WI38 (cell line): ENCODE data around the gene ENPP3.

Experiments used
- H3K4me3 ChIP-seq: 2 replicates; pipeline ENCODE4 v1.5.1; 2011; ENCODE audit warnings: low read depth, mild to moderate bottlenecking, control low read depth, low read length
- CTCF ChIP-seq: IDR thresholded peaks from 2 replicates; pipeline ENCODE4 v1.5.1; 2012; ENCODE audit warnings: low read depth, mild to moderate bottlenecking, control low read depth, low read length

ENPP3 gene

GRCh38 chr6:131782764-131783163, 145.7 kb downstream of the ENPP3 start:
- H3K4me3 ChIP-seq, result no peak overlapping the region
- no peak for TF ChIP-seq CTCF

GRCh38 chr6:131784561-131784960, 147.5 kb downstream of the ENPP3 start:
- TF ChIP-seq CTCF, result no peak

GRCh38 chr6:131787079-131787478, 150.0 kb downstream of the ENPP3 start:
- TF ChIP-seq CTCF, result no peak
- no peak overlapping the region for H3K4me3 ChIP-seq

More at GRCh38 chr6:131784561-131784960, 147.5 kb downstream of the ENPP3 start:
- no peak overlapping the region for H3K4me3 ChIP-seq

- H3K4me3 ChIP-seq, result no peak overlapping the region
- 0 out of 2 replicates have a peak, but pooled peaks have one; percentile 35 for TF ChIP-seq CTCF
Observed at GRCh38 chr6:131787766-131788712, 150.9 kb downstream of the ENPP3 start.

- no peak for TF ChIP-seq CTCF
- H3K4me3 ChIP-seq, result no peak overlapping the region
Observed at GRCh38 chr6:131789219-131789618, 152.1 kb downstream of the ENPP3 start.

GRCh38 chr6:131791476-131791875, 154.4 kb downstream of the ENPP3 start:
- no peak overlapping the region for H3K4me3 ChIP-seq
- TF ChIP-seq CTCF, result no peak

- TF ChIP-seq CTCF, result no peak
Observed at GRCh38 chr6:131792091-131792496, 155.0 kb downstream of the ENPP3 start.

More at GRCh38 chr6:131792091-131792496, 155.0 kb downstream of the ENPP3 start:
- H3K4me3 ChIP-seq, result no peak overlapping the region
